Measurements from ENCODE around the gene TEX22.

TEX22 gene

DNA sequence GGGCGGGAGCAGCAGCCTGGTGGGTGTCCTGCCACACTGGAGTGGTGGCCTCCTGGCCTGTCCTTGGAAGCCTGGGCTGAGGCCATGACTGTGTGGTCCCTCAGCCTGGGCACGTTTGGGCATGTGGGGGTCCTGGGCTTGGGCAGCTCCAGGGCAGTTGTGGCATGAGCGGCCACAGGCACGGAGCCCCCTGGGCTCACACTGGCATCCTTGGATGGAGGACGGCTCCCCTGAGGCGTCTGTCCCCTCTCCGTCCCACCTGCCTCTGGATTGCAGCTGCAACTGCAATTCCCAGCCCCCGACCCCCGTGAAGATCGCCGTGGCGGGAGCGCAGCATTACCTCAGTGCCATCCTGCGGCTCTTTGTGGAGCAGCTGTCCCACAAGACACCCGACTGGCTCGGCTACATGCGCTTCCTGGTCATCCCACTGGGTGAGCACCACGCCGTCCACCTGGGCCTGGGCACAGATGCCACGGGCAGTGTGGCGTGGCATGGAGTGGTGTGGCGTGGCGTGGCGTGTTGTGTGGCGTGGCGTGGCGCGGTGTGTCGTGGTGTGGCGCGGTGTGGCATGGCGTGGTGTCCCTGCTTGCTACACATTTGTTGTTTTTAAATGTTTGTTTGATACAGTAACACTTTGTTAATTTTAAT is 15.1 kb upstream of the TEX22 start:
- no peak for FAIRE-seq
- TF ChIP-seq TAF1 (IDR thresholded peaks at IDR 0.05; ENCODE audit: low read depth, low read length) (no peak), POLR2A (IDR thresholded peaks at IDR 0.05; ENCODE audit: low read depth, low read length) (no peak), POU2F2 (IDR thresholded peaks at IDR 0.05; ENCODE audit: low read depth, low read length) (no peak), SPI1 (IDR thresholded peaks at IDR 0.05; ENCODE audit: low read depth, low read length) (no peak), POLR2AphosphoS5 (IDR thresholded peaks at IDR 0.05; ENCODE audit: low read depth, low read length) (no peak), PAX5 (IDR thresholded peaks at IDR 0.05; ENCODE audit: insufficient read depth, low read length, severe bottlenecking) (no peak)

DNA sequence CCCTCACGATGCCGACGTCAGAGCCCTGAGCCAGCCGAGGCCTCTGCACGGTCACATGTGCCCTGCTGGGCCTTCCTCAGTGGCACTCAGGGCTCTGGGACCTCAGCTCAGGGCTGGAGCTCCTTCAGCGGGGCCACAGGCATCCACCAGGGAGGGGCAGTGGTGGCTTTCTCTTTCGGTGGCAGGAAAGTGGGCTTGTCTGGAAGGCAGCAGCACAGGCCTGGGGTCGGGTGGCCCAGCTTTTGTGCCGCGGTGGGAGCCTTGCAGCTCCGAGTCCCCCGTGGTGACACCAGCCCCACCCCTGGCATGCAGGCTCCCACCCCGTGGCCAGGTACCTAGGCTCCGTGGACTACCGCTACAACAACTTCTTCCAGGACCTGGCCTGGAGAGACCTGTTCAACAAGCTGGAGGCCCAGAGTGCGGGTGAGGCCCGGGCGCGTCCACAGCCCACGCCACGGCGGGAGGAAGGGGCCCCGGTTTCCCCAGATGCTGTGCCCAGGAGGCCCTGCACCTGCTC is 14.2 kb upstream of the TEX22 start:
- no peak for FAIRE-seq
- no peak for TF ChIP-seq SPI1 (IDR thresholded peaks at IDR 0.05; ENCODE audit: low read depth, low read length)
- no peak for TF ChIP-seq POLR2A (IDR thresholded peaks at IDR 0.05; ENCODE audit: low read depth, low read length)
- no peak for TF ChIP-seq TAF1 (IDR thresholded peaks at IDR 0.05; ENCODE audit: low read depth, low read length)
- no peak for TF ChIP-seq POU2F2 (IDR thresholded peaks at IDR 0.05; ENCODE audit: low read depth, low read length)
- TF ChIP-seq POLR2AphosphoS5 (IDR thresholded peaks at IDR 0.05; ENCODE audit: low read depth, low read length): no peak
- TF ChIP-seq PAX5 (IDR thresholded peaks at IDR 0.05; ENCODE audit: insufficient read depth, low read length, severe bottlenecking): no peak
- DNase-seq (ENCODE audit: insufficient read length, low spot score): no peak

More for the DNA sequence above, 15.1 kb upstream of the TEX22 start:
- DNase-seq (ENCODE audit: insufficient read length, low spot score): no peak

DNA sequence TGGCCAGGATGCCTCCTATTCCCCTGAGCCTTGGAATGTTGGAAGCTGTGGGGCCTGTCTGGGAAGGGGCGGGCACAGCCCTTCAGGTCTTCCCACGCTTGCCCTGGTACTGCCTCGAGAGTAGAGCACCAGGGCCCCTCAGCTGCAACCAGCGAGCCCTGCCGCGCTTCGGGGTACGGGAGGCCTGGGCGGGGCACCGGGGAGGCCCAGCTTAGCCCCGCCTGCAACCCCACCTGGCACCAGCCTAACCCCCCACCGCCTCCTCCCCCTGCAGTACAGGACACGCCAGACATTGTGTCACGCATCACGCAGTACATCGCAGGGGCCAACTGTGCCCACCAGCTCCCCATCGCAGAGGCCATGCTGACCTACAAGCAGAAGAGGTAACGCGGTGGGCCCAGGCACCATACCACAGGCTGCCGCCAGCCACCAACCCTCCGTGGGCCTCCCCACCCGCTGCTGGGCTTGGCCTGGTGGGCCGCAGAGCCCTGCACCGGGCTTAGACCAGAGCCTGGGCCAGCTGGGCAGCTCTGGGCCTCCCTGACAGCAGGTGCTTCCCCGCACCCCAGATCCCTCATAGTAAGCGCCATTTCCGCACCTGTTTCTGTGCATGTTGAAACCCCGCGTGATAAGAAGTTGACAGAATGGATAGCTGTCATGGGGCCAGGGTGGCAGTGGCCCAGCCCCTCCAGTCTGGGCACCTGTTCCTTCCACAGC is 13.6 kb upstream of the TEX22 start:
- FAIRE-seq: no peak
- DNase-seq (ENCODE audit: insufficient read length, low spot score): no peak
- TF ChIP-seq SPI1 (IDR thresholded peaks at IDR 0.05; ENCODE audit: low read depth, low read length) (no peak), POU2F2 (IDR thresholded peaks at IDR 0.05; ENCODE audit: low read depth, low read length) (no peak), POLR2A (IDR thresholded peaks at IDR 0.05; ENCODE audit: low read depth, low read length) (no peak), POLR2AphosphoS5 (IDR thresholded peaks at IDR 0.05; ENCODE audit: low read depth, low read length) (no peak), PAX5 (IDR thresholded peaks at IDR 0.05; ENCODE audit: insufficient read depth, low read length, severe bottlenecking) (no peak), TAF1 (IDR thresholded peaks at IDR 0.05; ENCODE audit: low read depth, low read length) (no peak)

DNA sequence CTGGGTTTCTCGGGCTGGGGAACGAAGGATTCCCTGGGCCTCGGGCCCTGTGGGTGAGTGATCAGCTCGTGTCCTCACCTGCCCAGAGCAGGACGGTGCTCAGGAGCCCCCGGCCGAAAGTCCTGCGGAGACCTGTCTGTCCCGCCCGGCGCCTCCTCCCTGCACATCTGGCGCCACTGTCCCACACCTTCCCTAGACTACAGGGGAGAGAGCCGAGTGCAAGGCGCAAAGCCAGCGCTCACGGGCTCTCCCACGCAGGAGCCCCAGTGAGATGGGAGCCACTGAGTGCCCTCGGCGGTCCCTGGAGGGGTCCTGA is 13.1 kb upstream of the TEX22 start:
- no peak for TF ChIP-seq SPI1 (IDR thresholded peaks at IDR 0.05; ENCODE audit: low read depth, low read length)
- no peak for TF ChIP-seq PAX5 (IDR thresholded peaks at IDR 0.05; ENCODE audit: insufficient read depth, low read length, severe bottlenecking)
- no peak for TF ChIP-seq POU2F2 (IDR thresholded peaks at IDR 0.05; ENCODE audit: low read depth, low read length)
- no peak for TF ChIP-seq TAF1 (IDR thresholded peaks at IDR 0.05; ENCODE audit: low read depth, low read length)
- TF ChIP-seq POLR2AphosphoS5 (IDR thresholded peaks at IDR 0.05; ENCODE audit: low read depth, low read length): no peak
- no peak for TF ChIP-seq POLR2A (IDR thresholded peaks at IDR 0.05; ENCODE audit: low read depth, low read length)
- DNase-seq (ENCODE audit: insufficient read length, low spot score): no peak
- no peak for FAIRE-seq

DNA sequence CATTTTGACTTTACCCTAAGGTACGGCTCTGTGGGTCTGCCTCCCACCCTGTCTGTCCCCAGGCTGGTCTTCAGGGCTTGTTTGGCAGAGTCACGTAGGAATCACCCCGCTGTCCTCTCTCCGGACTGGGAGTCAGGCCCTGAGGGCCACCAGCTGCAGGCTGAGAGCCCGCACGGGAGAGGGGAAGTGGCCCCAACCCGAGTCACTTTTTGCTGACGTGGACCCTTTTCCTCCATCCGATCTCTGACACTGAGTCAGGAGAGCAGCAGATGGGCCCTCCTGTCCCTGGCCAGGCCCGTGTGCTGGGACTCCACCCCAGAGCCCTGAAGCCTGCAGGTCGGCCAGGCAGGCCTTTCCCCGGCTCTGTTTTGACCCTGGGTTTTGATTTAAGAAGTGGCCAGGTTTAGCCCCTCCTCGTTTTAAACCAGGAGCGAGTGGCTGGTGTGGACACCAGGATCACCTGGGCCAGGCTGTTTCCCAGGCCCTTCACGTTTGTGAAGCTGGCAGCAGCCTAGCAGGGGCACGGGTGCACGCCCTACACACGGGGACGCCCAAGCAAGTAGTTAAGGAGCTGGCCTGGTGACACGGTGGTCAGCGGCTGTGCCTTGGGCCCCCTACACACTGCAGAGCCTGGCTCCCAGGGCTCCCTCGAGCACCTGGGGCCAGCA is 12.5 kb upstream of the TEX22 start:
- TF ChIP-seq POLR2AphosphoS5 (IDR thresholded peaks at IDR 0.05; ENCODE audit: low read depth, low read length) (no peak), PAX5 (IDR thresholded peaks at IDR 0.05; ENCODE audit: insufficient read depth, low read length, severe bottlenecking) (no peak)
- DNase-seq (ENCODE audit: insufficient read length, low spot score) (no peak), FAIRE-seq (no peak)

DNA sequence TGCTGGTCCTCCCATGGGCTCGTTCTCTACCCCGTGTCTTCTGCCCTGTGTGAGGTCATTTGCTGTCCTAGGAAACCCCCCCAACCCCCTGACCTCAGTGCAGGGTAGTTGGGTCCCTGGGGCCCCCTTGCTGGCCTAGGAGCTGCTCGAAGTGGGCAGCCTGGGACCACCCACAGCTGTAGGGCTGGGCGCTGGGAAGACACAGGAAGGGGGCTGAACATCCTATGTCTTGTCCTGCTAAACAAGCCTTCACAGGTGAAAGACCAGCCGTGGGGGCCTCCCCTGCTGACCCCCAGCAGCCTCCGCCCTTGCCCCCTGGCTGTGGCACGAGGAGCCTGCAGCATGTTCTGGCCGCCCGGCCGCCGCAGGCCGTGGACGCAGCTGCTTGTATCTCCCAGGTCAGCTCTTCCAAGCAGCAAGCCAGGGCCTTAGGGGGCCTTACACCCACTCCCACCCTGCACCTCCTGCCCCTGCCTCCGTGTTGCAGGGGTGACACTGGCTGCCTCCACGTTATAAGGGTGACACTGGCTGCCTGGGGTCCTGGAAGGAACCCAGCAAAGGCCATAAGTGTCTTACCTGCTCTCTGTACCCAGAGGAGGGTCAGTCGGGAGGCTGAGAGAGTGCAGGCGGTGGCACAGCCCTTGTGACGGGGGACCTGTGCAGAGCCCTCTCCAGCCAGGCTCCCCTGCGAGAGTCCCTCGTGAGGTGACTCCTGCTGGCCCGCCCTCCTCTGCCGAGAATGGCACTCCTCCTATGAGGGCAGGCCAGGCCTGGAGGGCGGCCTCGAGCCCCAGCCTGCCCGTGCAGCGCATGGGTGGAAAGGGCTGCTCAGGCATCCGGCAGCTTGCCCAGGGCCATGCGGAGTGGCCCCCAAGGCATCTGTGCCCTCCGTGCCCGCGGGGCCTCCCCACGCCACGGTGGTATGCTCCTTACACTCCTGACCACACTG is 11.5 kb upstream of the TEX22 start:
- TF ChIP-seq POLR2AphosphoS5 (IDR thresholded peaks at IDR 0.05; ENCODE audit: low read depth, low read length) (no peak), POU2F2 (IDR thresholded peaks at IDR 0.05; ENCODE audit: low read depth, low read length) (no peak), TAF1 (IDR thresholded peaks at IDR 0.05; ENCODE audit: low read depth, low read length) (no peak), PAX5 (IDR thresholded peaks at IDR 0.05; ENCODE audit: insufficient read depth, low read length, severe bottlenecking) (no peak), SPI1 (IDR thresholded peaks at IDR 0.05; ENCODE audit: low read depth, low read length) (no peak), POLR2A (IDR thresholded peaks at IDR 0.05; ENCODE audit: low read depth, low read length) (no peak)
- no peak for DNase-seq (ENCODE audit: insufficient read length, low spot score)
- FAIRE-seq: no peak

DNA sequence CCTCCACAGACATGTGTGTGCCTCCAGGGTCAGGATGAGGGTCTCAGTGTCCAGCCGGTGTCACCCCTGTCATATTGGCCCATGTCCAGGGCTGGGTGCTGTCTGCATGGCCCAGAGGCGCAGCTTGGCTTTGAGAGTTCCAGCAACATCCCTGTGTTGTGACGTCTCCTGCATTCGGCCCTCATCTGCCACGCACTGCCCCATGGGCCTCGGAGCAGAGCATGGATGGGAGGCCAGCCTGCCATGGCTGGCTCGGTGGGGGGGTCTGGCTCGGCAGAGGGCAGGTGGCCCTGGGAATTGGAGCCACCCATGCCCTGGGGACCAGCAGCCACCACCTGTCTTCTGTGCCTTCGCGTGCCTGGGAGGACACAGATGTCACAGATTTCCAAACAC is 10.8 kb upstream of the TEX22 start:
- no peak for DNase-seq (ENCODE audit: insufficient read length, low spot score)
- no peak for FAIRE-seq
- TF ChIP-seq PAX5 (IDR thresholded peaks at IDR 0.05; ENCODE audit: insufficient read depth, low read length, severe bottlenecking) (no peak), TAF1 (IDR thresholded peaks at IDR 0.05; ENCODE audit: low read depth, low read length) (no peak), POLR2A (IDR thresholded peaks at IDR 0.05; ENCODE audit: low read depth, low read length) (no peak), SPI1 (IDR thresholded peaks at IDR 0.05; ENCODE audit: low read depth, low read length) (no peak), POU2F2 (IDR thresholded peaks at IDR 0.05; ENCODE audit: low read depth, low read length) (no peak), POLR2AphosphoS5 (IDR thresholded peaks at IDR 0.05; ENCODE audit: low read depth, low read length) (no peak)

DNA sequence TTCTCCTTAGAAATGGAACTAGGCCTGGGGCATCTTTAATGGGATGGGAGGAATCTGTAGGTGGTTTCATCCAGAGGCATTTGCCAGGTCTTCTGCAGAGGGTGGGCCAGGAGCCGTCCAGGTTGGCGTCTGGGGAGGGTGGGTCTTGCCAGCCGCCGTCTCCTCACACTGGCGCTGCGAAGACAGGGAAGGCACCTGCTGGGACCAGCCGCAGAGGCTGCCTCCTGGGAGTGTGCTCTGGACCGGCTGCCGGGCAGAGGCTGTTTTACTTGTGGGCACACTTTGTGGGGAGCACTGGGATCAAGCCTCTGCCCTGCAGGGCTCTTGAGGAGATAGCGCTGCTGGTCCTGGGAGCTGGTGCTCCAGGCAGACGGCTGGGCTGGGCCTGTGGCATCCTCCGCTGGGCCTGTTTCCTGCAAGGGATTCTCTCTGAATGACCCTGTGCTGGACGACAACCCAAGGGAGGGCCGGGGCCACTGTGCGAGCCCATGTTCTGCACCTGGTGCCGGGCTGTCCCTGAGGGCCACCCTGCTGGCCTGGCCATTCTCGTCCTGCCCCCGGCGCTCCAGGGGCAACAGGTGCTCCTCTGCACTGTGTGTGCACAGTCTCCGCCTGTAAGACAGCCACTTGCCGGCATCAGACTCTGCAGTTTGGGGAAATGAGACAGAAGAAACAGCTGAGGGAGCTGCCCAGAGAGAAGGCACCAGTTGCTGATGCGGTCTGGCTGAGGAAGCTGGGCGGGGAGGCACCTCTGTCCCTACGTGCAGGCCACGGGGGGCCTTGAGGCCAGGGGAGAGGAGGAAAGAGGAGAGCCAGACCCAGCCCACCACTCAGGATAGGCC is 10.0 kb upstream of the TEX22 start:
- TF ChIP-seq SPI1 (IDR thresholded peaks at IDR 0.05; ENCODE audit: low read depth, low read length): no peak
- no peak for TF ChIP-seq POU2F2 (IDR thresholded peaks at IDR 0.05; ENCODE audit: low read depth, low read length)
- TF ChIP-seq TAF1 (IDR thresholded peaks at IDR 0.05; ENCODE audit: low read depth, low read length): no peak
- TF ChIP-seq POLR2A (IDR thresholded peaks at IDR 0.05; ENCODE audit: low read depth, low read length): no peak
- TF ChIP-seq POLR2AphosphoS5 (IDR thresholded peaks at IDR 0.05; ENCODE audit: low read depth, low read length): no peak
- no peak for TF ChIP-seq PAX5 (IDR thresholded peaks at IDR 0.05; ENCODE audit: insufficient read depth, low read length, severe bottlenecking)
- FAIRE-seq (no peak), DNase-seq (ENCODE audit: insufficient read length, low spot score) (no peak)

Measured in GM12891 (cell line).